ENCODE measurements around the gene HECW1.

HECW1 gene

GRCh38 chr7:43533801-43534479, 421.5 kb downstream of the HECW1 start:
- Mint-ChIP-seq H3K4me3 (no peak overlapping the region), H3K9me3 (no peaks in the 10 kb centered on the region), H3K36me3 (no peaks in the 10 kb centered on the region), H3K4me1 (no peaks in the 10 kb centered on the region), H3K27ac (no peak overlapping the region), H3K27me3 (peaks cover 3% of the 10 kb centered on the region)
- DNase-seq (ENCODE audit: low spot score in 2 of 2) (no peak), ATAC-seq (ENCODE audit: low read depth) (no peak)

- no peak overlapping the region for H3K27ac Mint-ChIP-seq
- DNase-seq (ENCODE audit: low spot score in 2 of 2) (no peak), ATAC-seq (ENCODE audit: low read depth) (no peak)
- no peaks in the 10 kb centered on the region for H3K27me3 Mint-ChIP-seq
- no peaks in the 10 kb centered on the region for H3K9me3 Mint-ChIP-seq
- no peak overlapping the region for H3K4me3 Mint-ChIP-seq
- no peaks in the 10 kb centered on the region for H3K4me1 Mint-ChIP-seq
- no peaks in the 10 kb centered on the region for H3K36me3 Mint-ChIP-seq
Observed at GRCh38 chr7:43535031-43535451, 422.6 kb downstream of the HECW1 start.

GRCh38 chr7:43535810-43536585, 423.6 kb downstream of the HECW1 start:
- Mint-ChIP-seq H3K27ac (no peak overlapping the region), H3K27me3 (peaks cover under 1% of the 10 kb centered on the region), H3K4me1 (no peaks in the 10 kb centered on the region), H3K9me3 (no peaks in the 10 kb centered on the region), H3K4me3 (no peak overlapping the region), H3K36me3 (no peaks in the 10 kb centered on the region)
- ATAC-seq (ENCODE audit: low read depth) (no peak), DNase-seq (ENCODE audit: low spot score in 2 of 2) (no peak)

- Mint-ChIP-seq H3K27ac (no peak overlapping the region), H3K9me3 (no peaks in the 10 kb centered on the region), H3K36me3 (no peaks in the 10 kb centered on the region), H3K4me3 (no peak overlapping the region), H3K27me3 (peaks cover 3% of the 10 kb centered on the region), H3K4me1 (no peaks in the 10 kb centered on the region)
- ATAC-seq (ENCODE audit: low read depth) (no peak), DNase-seq (ENCODE audit: low spot score in 2 of 2) (no peak)
Observed at GRCh38 chr7:43536773-43537172, 424.3 kb downstream of the HECW1 start.

GRCh38 chr7:43537765-43538403, 425.4 kb downstream of the HECW1 start:
- Mint-ChIP-seq H3K27ac (no peak overlapping the region), H3K9me3 (no peaks in the 10 kb centered on the region), H3K27me3 (peaks cover 5% of the 10 kb centered on the region), H3K4me3 (no peak overlapping the region), H3K36me3 (no peaks in the 10 kb centered on the region), H3K4me1 (no peaks in the 10 kb centered on the region)
- no peak for ATAC-seq (ENCODE audit: low read depth)
- no peak for DNase-seq (ENCODE audit: low spot score in 2 of 2)

GRCh38 chr7:43538404-43538771, 425.9 kb downstream of the HECW1 start:
- Mint-ChIP-seq H3K9me3 (no peaks in the 10 kb centered on the region), H3K4me3 (no peak overlapping the region), H3K27me3 (peaks cover 5% of the 10 kb centered on the region), H3K4me1 (no peaks in the 10 kb centered on the region), H3K27ac (no peak overlapping the region), H3K36me3 (no peaks in the 10 kb centered on the region)
- ATAC-seq (ENCODE audit: low read depth), result no peak
- DNase-seq (ENCODE audit: low spot score in 2 of 2), result no peak

- Mint-ChIP-seq H3K9me3 (no peaks in the 10 kb centered on the region), H3K27me3 (peaks cover 5% of the 10 kb centered on the region), H3K4me1 (no peaks in the 10 kb centered on the region), H3K4me3 (no peak overlapping the region), H3K27ac (no peak overlapping the region), H3K36me3 (no peaks in the 10 kb centered on the region)
- no peak for ATAC-seq (ENCODE audit: low read depth)
- DNase-seq (ENCODE audit: low spot score in 2 of 2), result no peak
Observed at GRCh38 chr7:43540471-43540870, 428.0 kb downstream of the HECW1 start.

GRCh38 chr7:43542716-43543115, 430.3 kb downstream of the HECW1 start:
- Mint-ChIP-seq H3K9me3 (peaks cover 3% of the 10 kb centered on the region), H3K27me3 (peaks cover 11% of the 10 kb centered on the region), H3K4me3 (no peak overlapping the region), H3K36me3 (peaks cover 2% of the 10 kb centered on the region), H3K27ac (no peak overlapping the region), H3K4me1 (no peaks in the 10 kb centered on the region)
- ATAC-seq (ENCODE audit: low read depth) (no peak), DNase-seq (ENCODE audit: low spot score in 2 of 2) (no peak)

GRCh38 chr7:43546231-43546630, 433.8 kb downstream of the HECW1 start:
- Mint-ChIP-seq H3K27me3 (peaks cover 15% of the 10 kb centered on the region), H3K4me3 (no peak overlapping the region), H3K36me3 (peaks cover 2% of the 10 kb centered on the region), H3K9me3 (peaks cover 3% of the 10 kb centered on the region), H3K27ac (no peak overlapping the region), H3K4me1 (no peaks in the 10 kb centered on the region)
- DNase-seq (ENCODE audit: low spot score in 2 of 2) (no peak), ATAC-seq (ENCODE audit: low read depth) (no peak)

- no peak overlapping the region for H3K4me3 Mint-ChIP-seq
- no peak for ATAC-seq (ENCODE audit: low read depth)
- H3K27me3 Mint-ChIP-seq, result peaks cover 17% of the 10 kb centered on the region
- H3K36me3 Mint-ChIP-seq, result peaks cover 2% of the 10 kb centered on the region
- H3K9me3 Mint-ChIP-seq, result peaks cover 3% of the 10 kb centered on the region
- no peak overlapping the region for H3K27ac Mint-ChIP-seq
- no peak for DNase-seq (ENCODE audit: low spot score in 2 of 2)
- H3K4me1 Mint-ChIP-seq, result no peaks in the 10 kb centered on the region
Observed at GRCh38 chr7:43550427-43550826, 438.0 kb downstream of the HECW1 start.

- Mint-ChIP-seq H3K27me3 (peaks cover 15% of the 10 kb centered on the region), H3K4me3 (no peak overlapping the region), H3K9me3 (no peaks in the 10 kb centered on the region), H3K36me3 (no peaks in the 10 kb centered on the region), H3K4me1 (no peaks in the 10 kb centered on the region), H3K27ac (no peak overlapping the region)
- DNase-seq (ENCODE audit: low spot score in 2 of 2) (no peak), ATAC-seq (ENCODE audit: low read depth) (no peak)
Observed at GRCh38 chr7:43552122-43552521, 439.7 kb downstream of the HECW1 start.

- Mint-ChIP-seq H3K27ac (no peak overlapping the region), H3K27me3 (peaks cover 15% of the 10 kb centered on the region), H3K4me3 (no peak overlapping the region)
Observed at GRCh38 chr7:43553999-43554398, 441.6 kb downstream of the HECW1 start.

GRCh38 chr7:43554423-43554822, 442.0 kb downstream of the HECW1 start:
- no peak overlapping the region for H3K27ac Mint-ChIP-seq
- no peak overlapping the region for H3K4me3 Mint-ChIP-seq
- no peaks in the 10 kb centered on the region for H3K36me3 Mint-ChIP-seq
- DNase-seq (ENCODE audit: low spot score in 2 of 2) (no peak), ATAC-seq (ENCODE audit: low read depth) (no peak)
- no peaks in the 10 kb centered on the region for H3K9me3 Mint-ChIP-seq
- H3K4me1 Mint-ChIP-seq, result no peaks in the 10 kb centered on the region
- peaks cover 15% of the 10 kb centered on the region for H3K27me3 Mint-ChIP-seq

More at GRCh38 chr7:43553999-43554398, 441.6 kb downstream of the HECW1 start:
- Mint-ChIP-seq H3K36me3 (no peaks in the 10 kb centered on the region), H3K9me3 (no peaks in the 10 kb centered on the region), H3K4me1 (no peaks in the 10 kb centered on the region)
- no peak for DNase-seq (ENCODE audit: low spot score in 2 of 2)
- ATAC-seq (ENCODE audit: low read depth), result no peak

GRCh38 chr7:43557831-43558495, 445.5 kb downstream of the HECW1 start:
- Mint-ChIP-seq H3K4me1 (no peaks in the 10 kb centered on the region), H3K27ac (no peak overlapping the region), H3K9me3 (no peaks in the 10 kb centered on the region), H3K27me3 (peaks cover 14% of the 10 kb centered on the region), H3K4me3 (no peak overlapping the region), H3K36me3 (no peaks in the 10 kb centered on the region)
- ATAC-seq (ENCODE audit: low read depth) (no peak), DNase-seq (ENCODE audit: low spot score in 2 of 2) (no peak)

Data from memory B cell (primary cell).